ENCODE results near the gene C16orf95. TPM values are rescaled to one million over a fixed set of nuclear protein-coding genes. Genes with fewer than 3 reads are reported as not detected.
"Not testable (repeated sequence)": the region's sequence is repeated elsewhere in the genome, so short reads cannot be mapped to it uniquely, and the experiment has no call there.

Gene C16orf95
- polyA plus RNA-seq, 1 donor from 2014 or later: 5.9 TPM

DNA sequence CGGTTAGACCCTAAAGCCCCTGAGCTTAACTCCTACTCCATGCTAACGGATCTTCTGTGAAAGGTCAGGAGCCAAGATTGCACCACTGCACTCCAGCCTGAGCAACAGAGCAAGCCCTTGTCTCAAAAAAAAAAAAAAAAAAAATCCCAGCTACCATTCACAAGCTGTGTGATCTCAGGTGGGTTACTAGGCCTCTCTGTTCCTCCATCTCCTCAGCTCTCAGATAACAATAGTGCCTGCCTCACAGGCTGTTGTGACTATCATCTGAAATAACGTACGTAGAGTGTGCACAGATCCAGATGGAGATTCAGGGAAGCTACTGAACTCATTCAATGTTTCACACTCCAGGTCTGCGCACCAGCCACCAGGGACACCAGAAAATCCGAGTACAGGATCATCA is 57.8 kb downstream of the C16orf95 start:
- Histone ChIP-seq H3K9me2 (ENCODE audit: insufficient read depth, low read length) (no peaks in the 10 kb centered on the region), H3F3A (ENCODE audit: insufficient read depth, low read length, poor library complexity, severe bottlenecking) (no peaks in the 10 kb centered on the region), H3K9me3 (ENCODE audit: low read length) (no peaks in the 10 kb centered on the region), H2AFZ (ENCODE audit: low read depth, low read length) (no peak overlapping the region), H3K27ac (ENCODE audit: low read length) (no peak overlapping the region), H3K27me3 (ENCODE audit: insufficient read depth, low read depth, low read length) (no peaks in the 10 kb centered on the region), H3K9ac (ENCODE audit: low read length) (no peak overlapping the region), H3K4me2 (ENCODE audit: low read length) (no peak overlapping the region), H4K20me1 (ENCODE audit: insufficient read depth) (no peaks in the 10 kb centered on the region), H3K79me2 (replicated peaks; ENCODE audit: insufficient read depth, low read length) (no peaks in the 10 kb centered on the region), H3K4me3 (ENCODE audit: low read length) (no peak overlapping the region), H3K36me3 (ENCODE audit: insufficient read depth, low read length) (no peaks in the 10 kb centered on the region)
- TF ChIP-seq RAD21 (conservative IDR thresholded peaks at IDR 0.05) (no peak), SMC3 (conservative IDR thresholded peaks at IDR 0.05; ENCODE audit: poor library complexity) (no peak), EP300 (conservative IDR thresholded peaks at IDR 0.05; ENCODE audit: poor library complexity, severe bottlenecking) (no peak), TAF1 (IDR thresholded peaks at IDR 0.05; ENCODE audit: low read depth) (no peak), EZH2 (IDR thresholded peaks at IDR 0.05; ENCODE audit: borderline replicate concordance, insufficient read depth, low read length, poor library complexity, severe bottlenecking) (no peak), MXI1 (conservative IDR thresholded peaks at IDR 0.05; ENCODE audit: poor library complexity, severe bottlenecking) (no peak), POLR2AphosphoS5 (IDR thresholded peaks at IDR 0.05) (no peak)
- TF ChIP-seq, protein P1, sequence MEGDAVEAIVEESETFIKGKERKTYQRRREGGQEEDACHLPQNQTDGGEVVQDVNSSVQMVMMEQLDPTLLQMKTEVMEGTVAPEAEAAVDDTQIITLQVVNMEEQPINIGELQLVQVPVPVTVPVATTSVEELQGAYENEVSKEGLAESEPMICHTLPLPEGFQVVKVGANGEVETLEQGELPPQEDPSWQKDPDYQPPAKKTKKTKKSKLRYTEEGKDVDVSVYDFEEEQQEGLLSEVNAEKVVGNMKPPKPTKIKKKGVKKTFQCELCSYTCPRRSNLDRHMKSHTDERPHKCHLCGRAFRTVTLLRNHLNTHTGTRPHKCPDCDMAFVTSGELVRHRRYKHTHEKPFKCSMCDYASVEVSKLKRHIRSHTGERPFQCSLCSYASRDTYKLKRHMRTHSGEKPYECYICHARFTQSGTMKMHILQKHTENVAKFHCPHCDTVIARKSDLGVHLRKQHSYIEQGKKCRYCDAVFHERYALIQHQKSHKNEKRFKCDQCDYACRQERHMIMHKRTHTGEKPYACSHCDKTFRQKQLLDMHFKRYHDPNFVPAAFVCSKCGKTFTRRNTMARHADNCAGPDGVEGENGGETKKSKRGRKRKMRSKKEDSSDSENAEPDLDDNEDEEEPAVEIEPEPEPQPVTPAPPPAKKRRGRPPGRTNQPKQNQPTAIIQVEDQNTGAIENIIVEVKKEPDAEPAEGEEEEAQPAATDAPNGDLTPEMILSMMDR (IDR thresholded peaks at IDR 0.05; ENCODE audit: poor library complexity, severe bottlenecking): no peak
- TF ChIP-seq, protein P2, sequence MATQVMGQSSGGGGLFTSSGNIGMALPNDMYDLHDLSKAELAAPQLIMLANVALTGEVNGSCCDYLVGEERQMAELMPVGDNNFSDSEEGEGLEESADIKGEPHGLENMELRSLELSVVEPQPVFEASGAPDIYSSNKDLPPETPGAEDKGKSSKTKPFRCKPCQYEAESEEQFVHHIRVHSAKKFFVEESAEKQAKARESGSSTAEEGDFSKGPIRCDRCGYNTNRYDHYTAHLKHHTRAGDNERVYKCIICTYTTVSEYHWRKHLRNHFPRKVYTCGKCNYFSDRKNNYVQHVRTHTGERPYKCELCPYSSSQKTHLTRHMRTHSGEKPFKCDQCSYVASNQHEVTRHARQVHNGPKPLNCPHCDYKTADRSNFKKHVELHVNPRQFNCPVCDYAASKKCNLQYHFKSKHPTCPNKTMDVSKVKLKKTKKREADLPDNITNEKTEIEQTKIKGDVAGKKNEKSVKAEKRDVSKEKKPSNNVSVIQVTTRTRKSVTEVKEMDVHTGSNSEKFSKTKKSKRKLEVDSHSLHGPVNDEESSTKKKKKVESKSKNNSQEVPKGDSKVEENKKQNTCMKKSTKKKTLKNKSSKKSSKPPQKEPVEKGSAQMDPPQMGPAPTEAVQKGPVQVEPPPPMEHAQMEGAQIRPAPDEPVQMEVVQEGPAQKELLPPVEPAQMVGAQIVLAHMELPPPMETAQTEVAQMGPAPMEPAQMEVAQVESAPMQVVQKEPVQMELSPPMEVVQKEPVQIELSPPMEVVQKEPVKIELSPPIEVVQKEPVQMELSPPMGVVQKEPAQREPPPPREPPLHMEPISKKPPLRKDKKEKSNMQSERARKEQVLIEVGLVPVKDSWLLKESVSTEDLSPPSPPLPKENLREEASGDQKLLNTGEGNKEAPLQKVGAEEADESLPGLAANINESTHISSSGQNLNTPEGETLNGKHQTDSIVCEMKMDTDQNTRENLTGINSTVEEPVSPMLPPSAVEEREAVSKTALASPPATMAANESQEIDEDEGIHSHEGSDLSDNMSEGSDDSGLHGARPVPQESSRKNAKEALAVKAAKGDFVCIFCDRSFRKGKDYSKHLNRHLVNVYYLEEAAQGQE (IDR thresholded peaks at IDR 0.05; ENCODE audit: borderline replicate concordance): no peak

DNA sequence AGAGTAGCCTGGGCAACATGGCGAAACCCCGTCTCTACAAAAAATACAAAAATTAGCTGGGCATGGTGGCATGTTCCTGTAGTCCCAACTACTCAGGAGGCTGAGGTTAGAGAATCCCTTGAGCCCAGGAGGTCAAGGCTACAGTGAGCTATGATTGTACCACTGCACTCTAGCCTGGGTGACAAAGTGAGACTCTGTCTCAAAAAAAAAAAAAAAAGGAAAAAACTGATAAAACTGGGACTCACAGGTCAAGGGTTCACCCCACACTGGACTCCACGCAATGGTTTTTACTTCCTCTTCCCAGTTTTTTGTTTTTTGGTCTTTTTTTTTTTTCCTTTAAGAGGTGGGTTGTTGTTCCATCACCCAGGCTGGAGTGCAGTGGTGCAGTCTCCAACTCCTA is 58.5 kb downstream of the C16orf95 start:
- not testable (repeated sequence) for H3K27me3 ChIP-seq (ENCODE audit: insufficient read depth, low read depth, low read length); H3K79me2 ChIP-seq (replicated peaks; ENCODE audit: insufficient read depth, low read length); H3K9me2 ChIP-seq (ENCODE audit: insufficient read depth, low read length); H4K20me1 ChIP-seq (ENCODE audit: insufficient read depth); H3K4me2 ChIP-seq (ENCODE audit: low read length); H2AFZ ChIP-seq (ENCODE audit: low read depth, low read length); H3K27ac ChIP-seq (ENCODE audit: low read length); H3K9me3 ChIP-seq (ENCODE audit: low read length); H3F3A ChIP-seq (ENCODE audit: insufficient read depth, low read length, poor library complexity, severe bottlenecking); H3K4me3 ChIP-seq (ENCODE audit: low read length); H3K36me3 ChIP-seq (ENCODE audit: insufficient read depth, low read length); H3K9ac ChIP-seq (ENCODE audit: low read length)

DNA sequence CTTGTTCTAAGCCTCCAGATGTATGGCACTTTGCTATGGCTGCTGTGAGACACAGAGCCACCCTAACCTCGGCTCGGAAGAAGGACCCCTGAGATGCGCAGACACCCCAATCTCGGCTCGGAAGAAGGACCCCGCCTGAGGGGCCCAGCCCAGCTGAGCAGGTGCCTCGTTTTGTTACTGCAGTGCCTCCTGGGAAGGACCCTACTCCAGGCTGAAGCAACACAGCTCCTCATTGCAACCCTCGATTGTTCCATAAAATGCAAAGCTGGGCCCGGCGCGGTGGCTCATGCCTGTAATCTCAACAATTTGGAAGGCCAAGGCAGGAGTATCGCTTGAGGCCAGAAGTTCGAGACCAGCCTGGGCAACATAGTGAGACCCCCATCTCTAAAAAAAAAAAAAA is 61.3 kb downstream of the C16orf95 start:
- Histone ChIP-seq H3F3A (ENCODE audit: insufficient read depth, low read length, poor library complexity, severe bottlenecking) (no peaks in the 10 kb centered on the region), H4K20me1 (ENCODE audit: insufficient read depth) (no peaks in the 10 kb centered on the region), H3K79me2 (replicated peaks; ENCODE audit: insufficient read depth, low read length) (no peaks in the 10 kb centered on the region), H2AFZ (ENCODE audit: low read depth, low read length) (no peak overlapping the region), H3K27me3 (ENCODE audit: insufficient read depth, low read depth, low read length) (no peaks in the 10 kb centered on the region), H3K4me2 (ENCODE audit: low read length) (no peak overlapping the region), H3K9me3 (ENCODE audit: low read length) (no peaks in the 10 kb centered on the region), H3K9me2 (ENCODE audit: insufficient read depth, low read length) (no peaks in the 10 kb centered on the region), H3K27ac (ENCODE audit: low read length) (no peak overlapping the region), H3K9ac (ENCODE audit: low read length) (no peak overlapping the region), H3K4me3 (ENCODE audit: low read length) (no peak overlapping the region), H3K36me3 (ENCODE audit: insufficient read depth, low read length) (no peaks in the 10 kb centered on the region)
- TF ChIP-seq, protein P2 (IDR thresholded peaks at IDR 0.05; ENCODE audit: borderline replicate concordance): no peak
- TF ChIP-seq TAF1 (IDR thresholded peaks at IDR 0.05; ENCODE audit: low read depth): no peak
- TF ChIP-seq, protein P1 (IDR thresholded peaks at IDR 0.05; ENCODE audit: poor library complexity, severe bottlenecking): no peak
- no peak for TF ChIP-seq RAD21 (conservative IDR thresholded peaks at IDR 0.05)
- no peak for TF ChIP-seq EP300 (conservative IDR thresholded peaks at IDR 0.05; ENCODE audit: poor library complexity, severe bottlenecking)
- no peak for TF ChIP-seq SMC3 (conservative IDR thresholded peaks at IDR 0.05; ENCODE audit: poor library complexity)
- no peak for TF ChIP-seq POLR2AphosphoS5 (IDR thresholded peaks at IDR 0.05)
- no peak for TF ChIP-seq EZH2 (IDR thresholded peaks at IDR 0.05; ENCODE audit: borderline replicate concordance, insufficient read depth, low read length, poor library complexity, severe bottlenecking)
- no peak for TF ChIP-seq MXI1 (conservative IDR thresholded peaks at IDR 0.05; ENCODE audit: poor library complexity, severe bottlenecking)

All from neural cell (in vitro differentiated cells).